Astrocyte of the hippocampus (primary cell): ENCODE results near the gene WDR64.

Experiments
- DNase-seq: peaks from one replicate; pipeline ENCODE4 v3.0.0; 2011; ENCODE audit warnings: low read depth, low spot score

Gene WDR64

GRCh38 chr1:241736387-241736786, 84.3 kb downstream of the WDR64 start:
- no peak for DNase-seq

GRCh38 chr1:241738284-241739078, 86.4 kb downstream of the WDR64 start:
- DNase-seq: no peak

DNA sequence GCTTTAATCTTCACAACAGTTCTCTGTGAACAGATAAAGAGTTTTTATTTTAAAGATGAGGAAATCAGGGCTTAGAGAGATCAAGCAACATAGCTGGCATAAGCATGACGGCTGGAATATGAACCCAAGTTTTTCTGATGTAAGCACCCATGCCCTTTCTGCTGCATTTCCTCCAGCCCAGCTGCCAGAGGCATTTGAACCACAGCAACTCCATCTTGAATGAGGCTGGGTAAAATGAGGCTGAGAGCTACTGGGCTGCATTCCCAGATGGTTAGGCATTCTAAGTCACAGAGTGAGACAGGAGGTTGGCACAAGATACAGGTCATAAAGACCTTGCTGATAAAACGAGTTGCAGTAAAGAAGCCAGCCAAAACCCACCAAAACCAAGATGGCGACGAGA, 90.0 kb downstream of the WDR64 start:
- no peak for DNase-seq

DNA sequence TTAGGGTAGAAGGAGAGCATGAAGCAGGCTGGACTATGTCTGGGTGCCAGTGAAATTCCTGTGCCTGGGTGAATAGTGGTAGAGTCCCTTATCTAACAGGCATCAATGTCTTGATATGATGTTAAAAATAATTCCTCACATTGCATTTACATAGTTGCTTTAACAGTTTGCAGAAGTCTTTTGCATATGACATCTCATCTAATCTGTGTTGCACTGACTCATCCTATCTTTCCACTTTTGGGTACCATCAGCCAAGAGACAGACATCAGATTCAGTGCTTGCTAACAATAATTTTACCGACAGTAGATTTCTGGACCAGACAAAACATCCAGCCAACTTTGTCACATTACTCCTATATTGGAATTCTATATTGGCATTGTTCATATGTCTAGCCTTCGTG, 92.5 kb downstream of the WDR64 start:
- DNase-seq: no peak

DNA sequence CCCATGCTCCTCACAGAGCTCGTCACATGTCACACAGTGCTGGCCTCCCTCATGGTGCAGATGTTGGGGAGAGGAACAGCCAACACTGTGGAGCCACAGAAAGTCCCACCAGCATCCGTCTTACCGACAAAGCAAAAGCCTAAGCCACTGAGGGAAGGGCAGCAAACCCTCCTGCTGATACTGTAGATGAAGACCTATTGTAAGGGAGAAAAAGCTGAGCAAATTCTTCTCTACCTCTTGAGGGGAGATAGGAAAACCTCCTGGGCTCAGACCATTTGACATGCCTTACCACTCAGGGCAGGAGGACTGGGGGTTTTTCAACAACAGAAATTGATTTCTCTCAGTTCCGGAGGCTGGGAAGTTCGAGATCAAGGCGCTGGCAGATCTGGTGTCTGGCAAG, 95.9 kb downstream of the WDR64 start:
- no peak for DNase-seq

- DNase-seq: peak; percentile 2
These were observed 97.2 kb downstream of the WDR64 start for GRCh38 chr1:241749041-241749944.

- DNase-seq: no peak
These were observed 98.0 kb downstream of the WDR64 start for GRCh38 chr1:241749945-241750695.

DNA sequence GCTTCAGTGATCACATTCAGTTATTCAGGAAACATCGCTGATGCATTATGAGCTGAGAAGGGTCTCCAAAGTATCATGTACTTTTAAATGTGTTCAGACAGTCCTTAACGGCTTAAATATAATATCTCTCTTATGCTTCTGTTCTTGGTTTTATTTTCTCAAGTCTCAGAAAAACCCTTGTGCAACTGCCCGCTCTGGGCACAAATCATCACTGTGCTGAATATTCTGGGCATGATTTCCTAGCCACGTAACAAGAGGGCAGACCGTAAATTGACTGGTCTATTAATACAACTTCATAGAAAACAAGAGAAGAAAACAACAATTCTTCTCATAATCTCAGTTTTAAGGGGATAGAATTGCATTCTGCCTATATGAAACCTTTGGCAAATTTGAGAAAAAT, 99.4 kb downstream of the WDR64 start:
- no peak for DNase-seq

GRCh38 chr1:241762713-241763339, 110.7 kb downstream of the WDR64 start:
- DNase-seq: no peak

DNA sequence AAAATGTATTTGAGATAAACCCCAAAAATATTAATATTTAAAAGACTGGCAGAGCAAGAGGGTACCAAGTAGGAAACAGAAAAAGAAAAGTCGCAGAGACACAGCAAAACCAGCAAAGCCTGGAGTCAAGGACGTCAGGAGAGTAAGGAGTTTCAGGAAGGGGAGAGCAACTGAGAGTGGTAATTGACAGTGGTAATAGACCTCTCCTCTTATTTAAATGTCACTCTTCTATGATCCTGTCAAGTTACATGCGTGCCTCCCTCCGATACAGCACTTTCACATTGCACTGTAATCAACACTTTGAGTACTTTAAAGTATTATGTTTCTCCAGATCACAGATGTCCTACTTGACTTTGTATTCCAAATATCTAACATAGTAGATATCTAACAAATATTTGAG, 113.3 kb downstream of the WDR64 start:
- no peak for DNase-seq

- no peak for DNase-seq
These were observed 115.7 kb downstream of the WDR64 start for GRCh38 chr1:241767737-241768136.

- no peak for DNase-seq
These were observed 118.0 kb downstream of the WDR64 start for GRCh38 chr1:241770115-241770514.

- no peak for DNase-seq
These were observed 119.0 kb downstream of the WDR64 start for GRCh38 chr1:241771117-241771516.

DNA sequence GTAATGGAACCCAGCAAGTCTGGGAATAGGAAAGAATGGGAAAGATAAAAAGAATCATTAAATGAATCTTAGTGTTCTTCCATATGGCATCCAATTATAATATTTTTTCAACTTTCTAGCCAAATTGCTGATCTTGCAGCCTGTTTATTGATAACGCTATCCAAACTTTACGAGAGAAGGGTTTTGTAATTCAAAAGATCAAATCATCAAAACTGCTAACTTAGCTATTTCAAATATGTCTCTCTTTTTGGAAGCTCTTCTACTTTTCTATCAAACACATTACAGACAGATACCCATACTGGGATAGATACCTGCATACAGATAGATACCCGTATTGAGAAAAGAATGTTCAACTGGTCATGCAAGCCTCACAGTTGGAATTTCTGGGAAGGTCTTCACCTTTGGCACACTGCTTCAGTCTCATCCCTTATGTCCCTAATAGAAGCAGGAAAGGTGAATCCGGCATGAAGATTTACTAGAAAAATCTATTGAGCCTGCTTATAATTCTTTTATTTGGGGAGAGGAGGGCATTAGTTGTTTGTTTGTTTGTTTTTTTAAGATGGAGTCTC, 120.9 kb downstream of the WDR64 start:
- DNase-seq: no peak

GRCh38 chr1:241773991-241774390, 121.9 kb downstream of the WDR64 start:
- DNase-seq: no peak

DNA sequence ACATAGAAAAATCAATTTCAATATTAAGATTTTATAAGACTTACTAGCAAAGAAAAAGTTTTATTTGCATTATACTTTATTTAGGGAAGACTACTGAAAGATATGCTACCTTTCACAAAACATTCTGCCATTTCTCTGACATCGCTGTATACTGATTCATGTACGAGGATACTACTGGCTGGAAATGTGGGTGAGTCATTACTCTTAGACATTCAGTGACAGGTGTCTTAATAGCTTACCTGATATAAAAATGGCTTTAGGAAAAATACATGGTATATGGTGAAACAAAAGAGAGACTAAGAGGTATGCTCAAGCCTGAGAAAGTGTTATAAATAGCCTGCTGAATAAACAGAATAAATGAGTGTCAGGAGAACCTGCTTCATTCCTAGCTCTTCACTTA, 122.9 kb downstream of the WDR64 start:
- DNase-seq: no peak

DNA sequence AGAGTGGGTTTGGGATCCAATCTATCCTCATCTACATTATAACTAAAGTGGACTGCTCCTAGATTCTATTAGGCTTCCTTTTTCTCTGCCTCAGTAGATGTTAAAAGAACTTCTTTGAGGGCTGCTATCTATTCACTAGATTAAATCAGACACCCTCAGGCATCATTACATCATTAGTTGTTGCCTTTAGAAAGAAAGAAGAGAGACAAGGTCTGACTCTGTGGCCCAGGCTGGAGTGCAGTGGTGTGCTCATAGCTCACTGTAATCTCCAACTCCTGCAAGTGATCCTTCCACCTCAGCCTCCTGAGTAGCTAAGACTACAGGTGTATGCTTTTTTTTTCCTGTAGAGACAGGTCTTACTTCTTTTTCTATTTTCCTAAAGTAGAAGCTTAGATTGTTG, 124.8 kb downstream of the WDR64 start:
- DNase-seq: no peak

DNA sequence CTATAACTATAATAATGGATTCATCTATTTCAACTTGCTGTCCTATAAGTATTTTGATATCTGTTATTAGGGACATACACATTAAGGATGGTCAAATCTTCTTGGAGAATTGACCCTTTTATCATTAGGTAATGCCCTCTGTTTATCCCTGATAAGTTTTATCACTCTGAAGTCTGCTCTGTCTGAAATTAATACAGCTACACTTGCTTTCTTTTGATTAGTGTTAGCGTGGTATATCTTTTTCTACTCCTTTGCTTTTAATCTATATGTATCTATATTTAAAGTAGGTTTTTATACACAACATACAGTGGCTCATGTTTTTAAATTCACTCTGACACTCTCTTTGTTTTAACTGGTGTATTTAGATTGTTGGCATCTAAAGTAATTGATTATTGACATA, 126.0 kb downstream of the WDR64 start:
- DNase-seq: no peak

GRCh38 chr1:241779897-241780296, 127.8 kb downstream of the WDR64 start:
- no peak for DNase-seq

DNA sequence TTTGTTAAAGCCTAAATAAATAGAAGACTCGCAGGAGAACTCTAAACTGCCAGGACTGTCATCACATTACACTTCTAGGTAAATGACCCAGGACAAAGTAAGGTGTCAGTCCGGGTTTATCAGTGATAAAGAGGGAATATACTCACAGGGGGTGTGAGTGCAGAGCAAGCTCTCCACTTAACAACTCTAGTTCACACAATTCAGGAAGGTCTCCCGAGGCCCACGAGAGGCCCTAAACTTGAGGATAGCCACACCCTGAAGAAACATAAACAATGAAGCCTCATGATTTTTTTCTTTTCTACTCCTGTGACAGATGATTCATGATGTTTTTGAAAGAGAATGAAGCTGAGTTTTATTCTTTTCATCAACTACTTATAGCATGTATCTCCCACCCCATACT, 130.3 kb downstream of the WDR64 start:
- no peak for DNase-seq

- DNase-seq: no peak
These were observed 135.6 kb downstream of the WDR64 start for GRCh38 chr1:241787691-241788090.
